ENCODE measurements around the gene MOXD1.

Gene MOXD1

DNA sequence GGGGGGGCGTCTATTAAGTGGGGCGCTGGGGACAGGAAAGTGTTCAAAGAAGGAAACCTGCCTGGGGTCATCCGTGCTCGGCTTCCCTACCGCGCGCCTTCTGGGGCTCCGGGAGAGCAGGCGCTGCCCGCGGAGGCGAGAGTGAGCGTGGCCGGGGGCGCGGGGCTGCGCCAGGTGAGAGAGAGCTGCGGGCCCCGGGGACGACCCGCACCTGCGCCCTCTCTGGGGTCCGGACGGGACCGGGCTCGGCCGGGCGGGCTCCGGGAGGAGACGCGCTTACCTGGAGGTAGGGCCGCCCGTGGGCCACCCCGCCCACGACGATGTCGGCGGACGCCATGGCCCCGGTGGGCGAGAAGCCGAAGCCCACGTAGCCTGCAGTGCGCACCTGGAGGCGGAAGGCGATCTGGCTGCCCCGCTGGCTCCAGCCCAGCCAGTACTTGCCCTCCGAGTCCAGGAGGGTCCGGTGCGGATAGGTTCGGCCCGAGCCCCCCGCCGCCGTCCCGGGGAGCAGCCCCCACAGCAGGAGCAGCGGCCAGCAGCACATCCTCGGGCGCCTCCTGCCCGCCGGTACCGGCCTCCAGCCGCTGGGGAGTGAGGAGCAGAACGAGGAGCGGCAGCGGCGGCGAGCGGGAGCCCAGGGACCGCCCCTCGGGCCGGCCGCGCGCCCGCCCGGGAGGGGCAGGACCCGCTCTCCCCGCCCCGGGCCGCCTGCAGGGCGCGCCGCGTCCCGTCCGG, at the start of gene MOXD1:
Gene MOXD1, minus strand, starts transcription at position 593 of the 735 bp plus-strand sequence. Its CDS starts 49 bp downstream, at position 544.
- DNase-seq, result peak; percentile 59

DNA sequence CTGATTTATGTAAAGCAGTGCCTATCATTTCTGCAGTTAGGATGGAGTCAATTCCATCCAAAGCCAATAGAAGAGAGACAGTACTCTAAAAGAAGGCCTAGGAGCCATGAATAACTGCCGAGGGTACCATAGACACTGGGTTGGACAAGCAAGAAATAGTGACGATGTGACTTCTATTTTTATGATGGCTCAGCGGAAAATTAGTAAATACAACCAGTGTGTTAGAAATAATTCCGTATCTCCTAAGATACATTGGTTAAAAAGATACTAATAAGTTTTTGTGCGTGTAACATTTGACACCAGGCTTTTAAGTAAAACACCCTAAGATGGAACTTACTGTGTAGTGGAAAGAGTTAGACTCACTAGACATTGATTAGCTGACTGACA, 45.6 kb upstream of the MOXD1 start:
- no peak for DNase-seq

DNA sequence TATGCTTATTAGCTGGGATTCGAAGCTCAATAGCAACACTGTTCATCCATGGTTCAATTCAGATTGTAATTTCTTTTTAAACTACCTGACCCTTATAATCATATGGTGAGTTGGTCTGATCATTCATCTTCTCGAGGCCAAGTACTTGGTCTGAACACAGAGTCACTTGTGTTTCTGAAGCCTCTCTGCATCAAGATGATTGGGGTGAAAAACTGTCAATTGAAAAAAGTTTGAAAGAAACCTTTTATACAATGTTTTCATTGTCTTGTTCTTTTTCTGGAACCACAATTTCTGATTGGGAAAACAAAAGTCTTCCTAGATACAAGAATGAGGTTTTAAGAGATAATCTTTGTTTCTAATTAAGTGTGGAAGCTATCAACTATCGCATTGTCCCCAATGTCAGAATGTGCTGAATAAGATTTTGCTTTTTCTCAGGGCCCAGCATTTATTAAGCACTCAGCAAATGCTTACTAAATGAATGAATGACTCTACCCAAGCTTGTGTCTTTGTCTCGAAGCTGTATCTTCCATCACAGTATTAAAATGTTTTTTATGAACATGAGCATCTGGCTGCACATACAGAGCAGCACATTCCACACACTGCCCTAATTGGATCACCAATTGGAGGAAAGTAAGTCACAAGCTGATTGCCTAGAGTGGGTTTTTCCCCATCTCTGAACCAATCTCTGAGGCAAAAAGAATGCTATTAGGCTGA, 45.0 kb upstream of the MOXD1 start:
- no peak for DNase-seq

DNA sequence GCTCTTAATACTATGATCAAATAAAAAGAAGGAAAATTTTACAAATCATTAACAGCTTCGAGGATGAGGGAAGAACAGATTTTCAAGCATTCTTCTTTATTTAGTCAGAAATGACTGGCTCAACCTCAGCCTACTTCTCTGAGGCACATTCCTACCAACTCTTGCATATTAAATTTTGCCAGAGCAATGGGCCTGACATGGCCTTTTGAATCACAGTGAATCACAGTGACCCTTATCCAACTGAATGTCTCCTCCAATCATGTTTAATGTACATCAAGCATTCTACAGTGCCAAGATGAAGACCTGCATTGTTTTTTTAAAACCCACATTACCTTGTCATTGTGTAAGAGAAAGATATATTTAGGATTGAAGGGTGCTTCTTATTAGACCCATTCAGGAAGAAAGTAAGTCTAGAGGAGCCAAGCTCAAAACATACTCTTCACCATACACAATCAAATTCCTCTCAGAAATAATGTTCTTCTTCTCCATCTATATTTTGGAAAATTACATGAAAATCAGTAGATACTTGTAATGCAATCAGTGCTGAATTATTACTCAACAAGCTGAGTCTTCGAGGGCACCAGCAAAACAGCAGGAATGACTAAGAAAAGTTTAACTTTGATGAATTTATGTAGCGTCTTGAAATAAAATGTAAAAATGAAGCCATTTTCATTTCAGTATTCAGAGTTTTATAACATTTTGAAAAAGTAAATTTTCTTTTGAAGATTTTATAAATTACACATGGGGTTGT, 44.1 kb upstream of the MOXD1 start:
- peak; percentile 93 for DNase-seq

DNA sequence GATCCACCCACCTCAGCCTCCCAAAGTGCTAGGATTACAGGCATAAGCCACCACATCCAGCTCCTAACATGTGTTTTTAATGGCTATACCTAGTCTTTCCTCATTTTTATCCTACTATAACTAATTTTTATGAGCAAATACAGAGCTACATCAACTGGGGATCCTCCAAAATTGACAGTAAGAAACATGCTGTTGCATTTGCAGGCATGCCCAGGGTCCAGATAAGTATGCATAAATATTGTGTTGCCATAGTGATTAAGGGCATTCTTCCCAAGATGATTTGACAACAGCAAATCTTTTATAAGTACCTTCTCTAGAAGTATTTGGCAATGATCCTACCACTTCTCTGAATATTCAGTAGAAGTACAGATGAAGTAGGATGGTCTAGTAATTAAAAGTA, 41.9 kb upstream of the MOXD1 start:
- peak; percentile 71 for DNase-seq

DNA sequence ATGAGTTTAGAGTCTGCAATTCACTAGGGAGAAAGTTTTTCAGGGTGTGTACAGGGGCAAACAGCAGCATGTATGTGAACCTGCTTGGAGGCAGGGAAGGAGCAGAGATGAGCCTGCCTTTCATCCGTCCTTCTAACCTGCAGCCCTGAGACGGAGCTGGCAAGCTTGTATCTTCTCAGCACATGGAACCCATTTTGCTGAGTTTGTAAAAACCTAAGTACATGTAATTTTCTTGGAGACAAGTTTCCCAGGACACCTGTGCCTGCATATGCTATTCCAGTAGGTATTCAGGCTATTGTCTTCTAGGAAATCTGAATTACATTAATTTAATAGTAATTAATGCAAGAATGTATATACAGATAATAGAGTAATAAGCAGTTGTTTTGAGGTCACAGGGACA, 28.8 kb upstream of the MOXD1 start:
- no peak for DNase-seq

DNA sequence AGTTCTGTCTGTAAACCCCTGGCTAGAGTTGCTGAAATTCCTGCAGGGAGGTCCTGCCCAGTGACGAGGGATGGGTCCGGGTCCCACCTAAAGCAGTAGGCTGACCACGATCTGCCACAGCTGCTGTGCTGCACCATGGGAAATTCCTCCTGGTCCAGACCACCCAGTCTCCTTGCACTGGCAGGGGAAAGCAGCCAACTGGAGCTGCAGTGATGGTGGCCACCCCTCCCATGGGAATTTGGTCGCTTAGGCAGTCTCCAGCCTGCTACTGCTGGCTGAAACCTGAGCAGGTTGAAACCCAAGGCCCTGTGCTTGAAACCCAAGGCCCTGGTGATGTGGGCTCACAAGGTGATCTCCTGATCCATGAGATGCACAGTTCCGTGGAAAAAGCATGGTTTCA, 23.9 kb upstream of the MOXD1 start:
- DNase-seq, result no peak

DNA sequence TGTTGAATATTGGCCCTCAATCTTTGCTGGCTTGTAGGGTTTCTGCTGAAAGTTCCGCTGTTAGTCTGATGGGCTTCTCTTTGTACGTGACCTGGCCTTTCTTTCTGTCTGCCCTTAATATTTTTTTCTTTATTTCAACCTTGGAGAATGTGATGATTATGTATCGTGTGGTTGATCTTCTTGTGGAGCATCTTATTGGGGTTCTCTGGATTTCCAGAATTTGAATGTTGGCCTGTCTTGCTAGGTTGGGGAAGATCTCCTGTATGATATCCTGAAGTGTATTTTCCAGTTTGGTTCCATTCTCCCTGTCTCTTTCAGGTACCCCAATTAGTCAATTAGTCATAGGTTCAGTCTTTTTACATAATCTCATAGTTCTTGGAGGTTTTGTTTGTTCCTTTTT, 22.6 kb upstream of the MOXD1 start:
- no peak for DNase-seq

DNA sequence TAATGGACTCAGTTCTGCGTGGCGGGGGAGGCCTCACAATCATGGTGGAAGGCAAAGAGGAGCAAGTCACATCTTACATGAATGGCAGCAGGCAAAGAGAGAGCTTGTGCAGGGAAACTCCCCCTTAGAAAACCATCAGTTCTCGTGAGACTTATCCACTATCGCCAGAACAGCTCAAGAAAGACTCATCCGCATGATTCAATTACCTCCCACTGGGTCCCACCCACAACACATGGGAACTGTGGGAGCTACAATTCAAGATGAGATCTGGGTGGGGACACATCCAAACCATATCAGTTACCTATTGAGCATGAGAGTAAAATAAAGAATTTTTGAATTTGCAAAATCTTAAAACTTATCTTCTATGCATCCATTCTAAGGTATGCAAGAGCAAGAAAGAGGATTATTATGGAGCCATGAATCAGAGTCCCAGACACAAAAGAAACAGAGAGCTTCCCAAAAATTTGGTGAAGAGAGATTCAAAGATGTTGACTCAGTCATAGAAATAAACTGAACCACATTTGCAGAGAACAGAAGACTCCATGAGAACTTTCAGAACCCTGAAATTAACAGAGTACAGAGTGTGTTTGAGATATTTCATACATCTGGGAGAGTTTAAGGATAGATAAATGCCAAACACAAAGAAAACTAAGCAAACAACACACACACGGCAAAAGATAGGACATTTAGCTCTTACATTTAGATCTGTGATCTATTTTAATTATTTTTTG, 17.1 kb upstream of the MOXD1 start:
- no peak for DNase-seq

DNA sequence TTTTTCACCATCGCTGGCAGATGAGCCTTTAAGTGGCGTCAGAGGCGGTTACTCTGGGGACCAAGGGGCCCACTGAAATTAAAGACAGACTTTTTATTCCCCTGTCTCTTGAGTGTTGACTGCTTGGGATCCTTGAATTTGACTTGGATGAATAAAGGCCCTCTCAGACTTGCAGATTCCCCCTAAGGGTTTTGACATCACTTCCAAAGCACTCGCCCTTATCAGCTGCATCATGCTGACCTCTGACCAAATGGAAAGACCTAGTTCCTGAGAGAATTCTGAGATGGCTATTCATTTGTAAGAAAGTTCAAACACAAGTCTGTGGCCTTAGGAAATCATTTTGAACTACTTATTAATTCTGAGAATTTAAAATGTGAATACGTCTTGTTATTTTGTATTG, 13.5 kb upstream of the MOXD1 start:
- DNase-seq, result no peak

DNA sequence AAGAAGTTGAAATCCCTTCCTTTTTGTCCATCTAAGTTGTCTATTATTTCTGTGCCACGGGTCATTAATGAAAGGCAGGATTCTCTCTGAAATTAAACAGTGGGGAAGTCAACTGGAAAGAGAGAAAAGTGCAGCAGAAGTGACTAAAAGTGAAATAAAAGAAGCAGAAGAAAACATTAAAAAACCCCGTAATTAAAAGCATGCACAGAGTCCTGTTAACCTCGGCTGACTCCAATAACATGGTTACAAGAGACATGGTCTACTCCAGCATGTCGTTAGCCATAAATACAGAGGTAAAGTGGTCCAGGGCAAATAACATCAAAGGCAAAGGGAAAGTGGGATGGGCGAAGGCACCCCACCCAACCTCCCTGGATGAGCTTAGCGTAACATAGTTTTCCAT, 13.0 kb upstream of the MOXD1 start:
- no peak for DNase-seq

DNA sequence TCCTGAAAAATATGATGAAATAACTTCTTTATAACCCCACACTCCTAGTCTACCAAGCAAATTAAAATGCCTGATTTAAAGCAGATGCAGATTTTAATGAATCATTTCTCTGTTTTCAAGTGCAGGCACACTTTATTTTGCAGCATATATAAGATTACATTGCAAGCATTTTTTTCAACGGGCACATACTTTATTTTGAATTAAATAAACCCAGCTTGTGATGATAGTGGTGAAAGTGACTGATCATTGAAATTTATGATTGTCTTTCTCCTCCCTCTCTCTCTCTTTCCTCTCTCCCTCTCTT, 12.2 kb upstream of the MOXD1 start:
- peak; percentile 68 for DNase-seq

DNA sequence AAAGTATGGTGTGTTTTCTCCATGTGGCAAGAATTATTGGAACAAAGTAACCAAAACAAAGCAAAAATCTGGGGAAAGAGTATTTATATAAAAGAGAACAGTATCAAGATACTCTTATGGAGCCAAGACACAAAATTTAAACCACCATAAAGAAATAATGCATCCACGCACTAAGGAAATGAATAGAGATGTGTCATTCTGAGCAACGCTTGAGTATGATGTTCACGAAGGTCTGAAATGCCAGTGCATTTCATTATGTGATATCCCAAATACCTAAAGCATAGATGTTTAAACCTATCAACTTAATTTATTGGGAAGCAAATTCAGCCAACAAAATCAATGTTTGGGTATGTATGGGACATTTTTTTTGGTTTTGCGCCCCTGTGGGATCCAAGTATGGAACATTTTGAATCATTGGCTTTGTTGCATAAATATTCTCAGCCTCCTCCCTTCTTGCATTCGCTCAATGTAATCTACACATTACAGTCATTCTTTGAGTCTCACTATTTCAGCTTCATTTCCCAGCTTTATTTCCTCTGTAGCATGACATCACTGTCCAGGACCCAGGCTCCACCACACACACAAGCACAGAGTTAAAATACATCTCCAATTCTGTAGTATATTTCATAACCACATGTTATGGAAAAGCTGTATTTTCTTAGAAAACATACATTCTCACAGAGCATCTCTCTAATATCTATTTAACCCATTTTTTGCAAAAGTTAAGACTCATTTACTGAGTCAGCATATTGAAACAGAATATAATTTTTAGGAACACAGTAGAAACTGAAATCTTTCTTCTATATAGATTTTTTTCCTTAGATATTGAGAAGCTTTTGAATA, 11.6 kb upstream of the MOXD1 start:
- DNase-seq, result peak; percentile 73

DNA sequence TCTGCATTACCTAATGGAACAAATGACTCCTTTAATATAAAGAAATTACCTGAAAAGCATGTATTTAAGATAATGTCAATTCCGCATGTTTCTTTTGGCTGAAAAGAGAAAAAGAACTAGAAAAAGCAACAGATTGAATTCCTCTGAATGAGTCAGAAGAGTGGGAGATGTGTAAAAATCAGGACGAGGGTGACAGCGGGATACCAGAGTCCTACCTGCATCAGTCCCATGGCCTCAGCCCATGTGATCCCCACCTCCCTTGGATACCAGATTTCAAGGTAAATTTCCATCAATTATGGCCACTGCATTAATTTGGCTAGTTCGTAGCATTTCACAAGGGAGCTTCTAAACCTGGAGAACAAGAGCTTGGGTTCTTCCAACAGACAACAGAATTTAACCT, 10.0 kb upstream of the MOXD1 start:
- DNase-seq, result no peak

DNA sequence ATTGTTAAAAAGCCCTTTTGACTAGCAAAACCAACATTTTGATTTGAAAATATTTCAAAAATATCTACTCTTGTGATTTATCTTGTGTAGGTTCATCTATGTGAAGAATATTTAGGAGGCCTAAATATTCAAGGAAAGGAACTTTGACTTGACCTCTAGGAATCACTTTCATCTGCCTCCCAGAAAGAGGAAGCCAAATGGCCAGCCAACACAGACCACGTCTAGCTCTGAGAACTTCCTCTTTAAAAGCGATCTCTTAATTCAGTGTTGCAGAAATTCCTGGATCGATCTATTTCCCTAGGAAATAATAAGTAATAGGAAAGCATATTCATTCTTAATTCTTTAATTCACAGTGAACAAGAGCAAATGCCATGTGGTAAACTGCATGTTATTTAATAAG, 9.6 kb upstream of the MOXD1 start:
- no peak for DNase-seq

DNA sequence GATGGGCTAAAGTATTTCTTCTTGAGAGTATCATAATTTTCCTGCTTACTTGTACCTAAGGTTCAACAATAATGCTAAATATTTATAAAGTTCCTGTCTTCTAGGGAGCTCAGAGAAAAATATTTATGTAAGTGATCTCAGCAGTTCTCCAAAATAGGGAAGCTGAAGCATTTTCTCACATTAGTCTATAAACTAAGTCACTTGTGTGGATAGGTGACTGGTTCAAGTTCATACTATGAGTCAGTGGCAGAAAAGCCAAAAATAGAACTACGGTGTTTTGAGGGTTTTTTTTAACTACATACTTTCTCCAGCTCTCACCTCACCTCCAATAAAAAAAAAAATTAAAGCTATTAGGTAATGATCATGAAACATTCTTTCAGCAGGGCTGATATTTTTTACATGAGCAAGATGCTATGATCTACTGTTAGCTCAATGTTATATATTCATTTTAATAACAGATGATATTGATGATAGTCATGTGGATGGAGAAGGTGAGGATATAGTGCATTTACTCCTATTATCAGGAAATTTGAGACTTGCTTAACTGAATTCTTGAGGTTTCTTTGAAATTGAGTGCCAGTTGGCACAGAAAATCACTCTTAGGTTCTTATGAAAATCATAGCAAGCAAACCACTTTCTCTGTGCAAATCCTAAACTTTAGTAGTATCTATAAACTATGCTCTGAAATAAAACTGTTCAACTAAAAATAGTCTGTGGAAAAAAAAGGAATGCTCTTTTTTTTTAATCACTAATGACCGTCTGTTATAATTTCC, 4.1 kb upstream of the MOXD1 start:
- DNase-seq, result peak; percentile 55

DNA sequence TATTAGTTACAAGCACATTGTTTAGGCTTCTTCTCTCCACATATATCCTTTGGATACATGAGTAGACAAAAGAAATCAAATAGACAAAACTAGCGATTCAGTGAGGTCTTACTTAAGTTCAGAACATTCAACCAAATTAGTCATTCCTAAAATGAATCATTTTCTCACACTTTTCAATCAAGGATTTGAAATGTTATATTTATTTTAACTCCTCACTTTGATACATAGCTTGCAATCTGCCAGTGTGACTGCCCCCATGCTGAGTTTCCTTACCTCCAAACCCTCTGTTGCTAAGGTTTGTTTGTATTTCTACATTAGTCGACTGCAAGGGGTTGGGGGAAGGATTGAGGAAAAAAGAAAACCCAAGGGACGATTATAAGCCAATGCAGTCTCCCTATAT, 3.5 kb upstream of the MOXD1 start:
- peak; percentile 24 for DNase-seq

DNA sequence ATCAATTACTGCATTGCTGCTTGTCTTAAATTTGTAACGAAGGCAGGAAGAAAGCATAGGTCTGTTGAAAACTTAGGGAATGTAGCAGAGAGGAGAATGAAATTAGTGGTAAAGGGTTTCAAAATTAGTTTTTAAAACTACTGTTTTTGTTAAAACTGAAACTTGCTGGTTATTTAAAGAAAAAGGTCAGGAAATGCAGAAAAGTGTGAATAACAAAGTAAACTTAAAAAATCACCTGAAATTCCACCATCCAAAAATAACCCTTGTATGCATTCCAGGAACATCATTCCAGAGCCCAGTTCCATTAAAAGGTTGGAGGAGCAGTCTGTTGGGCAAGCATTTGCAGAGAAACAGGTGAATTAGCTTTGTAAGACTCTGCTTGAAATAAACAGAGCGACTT, 3.1 kb upstream of the MOXD1 start:
- no peak for DNase-seq

DNA sequence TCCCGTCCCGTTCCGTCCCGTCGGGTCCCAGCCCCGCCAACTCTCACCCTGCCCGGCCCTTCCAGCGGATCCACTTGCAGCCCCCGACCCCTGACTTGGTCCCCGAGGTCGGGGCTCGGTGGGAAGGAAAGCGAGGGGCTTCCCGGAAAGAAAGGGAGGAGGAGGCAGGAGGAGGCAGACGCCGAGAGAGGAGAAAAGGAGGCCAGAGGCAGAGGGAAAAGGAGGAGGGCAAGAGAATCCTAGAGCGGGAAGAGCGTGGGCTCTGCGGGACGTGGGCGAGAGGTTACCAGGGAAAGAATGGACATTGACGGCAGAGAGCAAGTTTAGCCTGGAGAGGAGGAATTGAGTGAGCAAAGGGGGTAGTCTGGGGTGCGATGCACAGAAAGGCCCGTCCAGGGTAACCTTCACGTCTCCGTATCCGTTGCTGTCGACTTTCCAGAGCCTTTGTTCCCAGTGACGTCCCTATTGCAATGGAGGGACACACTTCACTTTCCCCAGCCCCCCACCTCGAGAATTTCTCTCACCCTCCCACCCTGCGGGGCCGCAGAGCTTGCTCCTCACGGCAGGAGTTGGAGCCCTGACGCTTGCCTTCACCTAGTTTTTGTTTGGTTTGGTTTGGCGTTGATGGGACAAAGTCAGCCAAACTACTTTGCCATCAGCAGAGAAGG, 477 bp upstream of the MOXD1 start:
- DNase-seq, result no peak

DNA sequence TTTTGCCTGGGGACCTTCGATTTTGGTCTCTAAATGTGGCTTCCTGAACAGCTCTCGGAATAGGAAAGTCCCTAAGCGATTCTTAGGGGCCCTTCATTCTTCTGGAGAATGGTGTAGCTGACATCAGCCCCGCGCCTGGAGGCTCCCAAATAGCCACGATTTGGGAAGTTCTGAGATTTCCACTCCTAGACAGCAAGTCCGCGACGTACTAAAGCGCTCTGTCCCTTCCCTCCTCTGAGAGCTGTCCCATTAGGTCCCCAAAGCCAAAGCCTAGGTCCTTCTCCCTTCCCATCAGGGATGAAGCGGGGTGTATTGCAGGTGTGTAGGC, 756 bp downstream of the MOXD1 start:
- no peak for DNase-seq

DNA sequence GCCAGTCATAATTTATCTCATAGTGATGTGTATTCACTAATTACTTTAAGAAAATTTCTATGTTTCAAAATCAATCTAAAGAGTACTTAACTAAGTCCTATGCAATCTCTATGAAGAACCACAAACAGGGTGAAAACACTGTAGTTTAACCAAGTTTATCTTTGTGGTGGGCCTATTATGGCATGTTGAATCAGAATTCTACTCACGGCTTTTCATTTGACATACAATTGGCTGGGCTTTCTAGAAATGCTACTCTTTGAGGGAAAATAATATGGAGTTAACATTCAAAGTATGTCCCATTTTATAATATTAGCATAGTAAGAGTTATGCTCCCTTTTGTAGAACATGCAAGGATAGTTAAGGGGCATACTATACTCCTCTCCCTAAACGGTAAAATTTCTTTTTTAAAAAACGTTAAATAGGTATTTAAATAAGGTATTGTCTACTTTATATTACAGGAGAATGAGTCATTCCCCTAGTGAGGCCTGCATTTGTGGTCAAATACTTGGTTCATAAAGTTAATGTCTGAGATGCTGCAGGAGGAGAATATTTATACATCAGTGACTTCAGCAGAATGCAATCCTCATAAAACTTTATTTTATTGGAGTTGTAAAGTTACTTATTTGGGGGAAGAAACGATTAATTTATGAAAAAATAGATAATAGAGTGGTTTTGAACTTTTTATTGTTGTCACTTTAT, 1.8 kb downstream of the MOXD1 start:
- DNase-seq, result peak; percentile 83
